AG04449 (cell line): ENCODE data around the gene NME7.
A peak's percentile ranks its signal among the peaks of the same experiment; 100 is the strongest.

Source experiments
- CTCF ChIA-PET: fragments of 350-600 bp; formaldehyde crosslinking; extraction: SDS; loops from one replicate; lab custom pipeline; 2021; ENCODE audit warnings: antibody characterized with exemption; lab: Yijun Ruan, JAX
- POLR2A ChIA-PET: fragments of 400-600, 350-600 bp; formaldehyde crosslinking; extraction: SDS; loops from one replicate; lab custom pipeline; 2020; ENCODE audit warnings: antibody characterized with exemption, inconsistent platforms; lab: Yijun Ruan, JAX
- DNase-seq: peaks from one replicate; pipeline ENCODE4 v3.0.0-alpha.2; 2010; ENCODE audit warnings: low read depth, low spot score
- H3K4me3 ChIP-seq: 2 replicates; pipeline ENCODE4 v1.5.1; 2011; ENCODE audit warnings: low read depth, mild to moderate bottlenecking, control low read depth, low read length
- CTCF ChIP-seq: IDR thresholded peaks from one replicate; pipeline ENCODE4 v1.5.1; 2011; ENCODE audit warnings: mild to moderate bottlenecking, moderate library complexity, low read length, control low read depth, inconsistent platforms; ENCODE audit not compliant: insufficient read depth; ENCODE audit errors: missing control alignments

NME7 gene

DNA sequence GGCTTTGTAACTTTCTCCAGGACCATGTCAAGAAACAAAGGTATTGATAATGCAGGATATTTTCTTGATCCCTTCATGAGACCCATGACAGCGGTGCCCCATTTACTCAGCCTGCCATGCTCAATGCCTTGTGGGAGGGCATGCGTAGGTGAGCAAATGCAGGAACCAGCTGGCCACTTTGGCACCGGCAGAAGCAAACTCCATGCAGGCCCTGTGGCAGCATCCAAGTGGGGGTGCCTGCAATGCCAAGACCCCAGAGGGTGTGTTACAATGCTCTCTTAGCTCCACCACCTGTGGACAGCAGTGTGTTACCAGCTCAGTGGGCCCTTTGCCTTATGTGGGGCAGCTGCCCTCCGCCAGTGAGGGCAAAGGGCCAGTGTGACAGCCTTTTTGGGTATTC lies 153.0 kb downstream of the NME7 start:
- DNase-seq, result no peak
- CTCF ChIA-PET, result no interaction called here
- H3K4me3 ChIP-seq, result no peak overlapping the region
- TF ChIP-seq CTCF, result no peak
- POLR2A ChIA-PET, result no interaction called here

DNA sequence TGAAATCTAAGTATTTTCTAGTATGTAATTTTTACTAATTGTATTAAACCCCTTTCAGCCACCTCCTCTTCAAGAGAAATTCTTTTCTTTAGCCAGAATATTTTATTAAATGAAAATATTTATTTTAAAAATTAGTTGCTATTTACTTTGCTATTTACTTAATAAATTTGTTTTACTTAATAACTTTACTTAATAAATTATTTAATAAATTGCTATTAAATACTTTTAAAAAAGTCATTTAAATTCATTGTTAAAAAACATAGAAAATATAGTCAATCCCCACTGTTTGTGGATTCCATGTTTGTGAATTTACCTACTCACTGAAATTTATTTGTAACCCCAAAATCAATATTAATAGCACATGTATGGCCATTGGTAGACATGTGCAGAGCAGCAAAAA lies 155.5 kb downstream of the NME7 start:
- DNase-seq, result no peak
- CTCF ChIA-PET, result no interaction called here
- H3K4me3 ChIP-seq, result no peak overlapping the region
- POLR2A ChIA-PET, result no interaction called here
- no peak for TF ChIP-seq CTCF

GRCh38 chr1:169207797-169208520 lies 159.6 kb downstream of the NME7 start:
- CTCF ChIA-PET, result no interaction called here
- no peak for TF ChIP-seq CTCF
- POLR2A ChIA-PET, result no interaction called here
- no peak overlapping the region for H3K4me3 ChIP-seq
- DNase-seq, result no peak

GRCh38 chr1:169204157-169204556 lies 163.4 kb downstream of the NME7 start:
- POLR2A ChIA-PET, result no interaction called here
- H3K4me3 ChIP-seq, result no peak overlapping the region
- TF ChIP-seq CTCF, result no peak
- no peak for DNase-seq
- CTCF ChIA-PET, result interaction anchor here (0.5 kb wide), 1 partner anchor 8 kb away, joined by 3 read pairs; no protein-coding TSS in a partner anchor

DNA sequence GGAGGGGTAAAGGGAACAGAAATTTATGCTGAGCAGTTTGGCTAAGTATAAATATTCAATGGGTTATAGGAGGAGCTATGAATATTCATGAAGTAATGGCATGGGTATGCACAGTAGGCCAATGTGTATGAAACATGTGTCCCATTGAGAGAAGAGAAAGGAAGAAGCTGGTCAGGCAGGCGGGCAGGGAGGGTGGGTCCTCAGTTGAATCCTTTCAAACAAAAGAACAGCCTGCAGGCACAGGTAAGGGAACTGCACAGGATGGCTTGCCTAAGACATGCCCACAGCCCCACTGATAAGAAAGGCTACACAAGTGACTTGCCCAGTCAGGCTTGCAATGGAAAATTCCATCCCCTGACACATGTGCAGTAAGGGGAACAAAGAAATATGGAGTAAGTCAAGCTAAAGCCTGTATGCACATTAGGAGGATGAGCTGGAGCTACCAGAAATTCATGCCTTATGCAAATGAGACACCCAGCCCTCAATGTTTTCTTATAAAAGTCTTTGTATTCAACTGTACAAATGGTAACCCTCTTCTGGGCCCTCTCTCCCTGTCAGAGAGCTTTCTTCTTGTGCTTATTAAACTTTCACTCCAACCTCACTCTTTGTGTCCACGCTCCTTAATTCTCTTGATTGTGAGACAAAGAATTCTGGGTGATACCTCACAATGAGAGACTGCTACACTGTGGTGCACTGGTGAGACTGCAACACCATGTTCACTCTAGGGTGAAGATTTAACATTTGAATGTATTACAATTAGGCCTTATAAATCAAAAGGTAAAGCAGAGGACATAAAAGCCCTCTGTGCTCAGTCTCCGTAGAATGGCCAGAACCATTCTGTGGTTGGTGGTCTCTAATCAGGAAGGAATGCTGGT lies 164.6 kb downstream of the NME7 start:
- ChIA-PET POLR2A (no interaction called here), CTCF (interaction anchor here (1.1 kb wide), 1 partner anchor 146 kb away, joined by 4 read pairs; no protein-coding TSS in a partner anchor)
- H3K4me3 ChIP-seq, result no peak overlapping the region
- DNase-seq, result no peak
- TF ChIP-seq CTCF, result no peak

DNA sequence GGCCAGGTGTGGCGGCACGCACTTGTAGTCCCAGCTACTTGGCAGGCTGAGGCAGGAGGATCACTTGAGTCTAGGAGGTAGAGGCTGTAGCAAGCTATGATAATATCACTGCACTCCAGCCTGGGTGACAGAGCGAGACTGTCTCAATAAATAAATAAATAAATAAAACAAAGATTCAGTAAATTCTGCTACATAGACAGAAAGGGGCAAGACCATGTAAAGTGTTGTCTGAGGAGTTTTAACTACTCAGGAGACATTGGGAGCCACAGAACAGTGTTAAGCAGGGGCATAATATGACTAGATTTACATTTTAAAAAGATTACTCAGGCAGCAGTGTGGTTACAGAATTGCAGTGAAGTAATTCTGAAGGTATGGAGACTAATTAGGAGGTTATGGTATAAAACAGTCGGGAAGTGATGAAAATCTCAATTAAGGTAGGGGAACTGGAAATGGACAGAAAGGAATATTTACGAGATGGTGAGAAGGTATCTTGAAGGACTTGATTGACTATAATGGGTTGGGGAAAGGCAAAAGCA lies 166.4 kb downstream of the NME7 start:
- H3K4me3 ChIP-seq, result no peak overlapping the region
- peak; percentile 46 for DNase-seq
- CTCF ChIA-PET, result no interaction called here
- POLR2A ChIA-PET, result no interaction called here
- TF ChIP-seq CTCF, result no peak
